HG02973 (cell line): ENCODE data around the gene PRR7.
"Not testable (repeated sequence)": the region's sequence is repeated elsewhere in the genome, so short reads cannot be mapped to it uniquely, and the experiment has no call there.

Experiments used
- ATAC-seq: cut with Tn5 transposase; IDR thresholded peaks from one replicate; pipeline ENCODE4 v1.9.1; 2021; ENCODE audit warnings: moderate library complexity; ENCODE audit not compliant: unreplicated experiment

PRR7 gene

GRCh38 chr5:177479774-177480173 is 33.2 kb downstream of the PRR7 start:
- no peak for ATAC-seq

- ATAC-seq: no peak
Measured at GRCh38 chr5:177482359-177482795, 35.8 kb downstream of the PRR7 start.

DNA sequence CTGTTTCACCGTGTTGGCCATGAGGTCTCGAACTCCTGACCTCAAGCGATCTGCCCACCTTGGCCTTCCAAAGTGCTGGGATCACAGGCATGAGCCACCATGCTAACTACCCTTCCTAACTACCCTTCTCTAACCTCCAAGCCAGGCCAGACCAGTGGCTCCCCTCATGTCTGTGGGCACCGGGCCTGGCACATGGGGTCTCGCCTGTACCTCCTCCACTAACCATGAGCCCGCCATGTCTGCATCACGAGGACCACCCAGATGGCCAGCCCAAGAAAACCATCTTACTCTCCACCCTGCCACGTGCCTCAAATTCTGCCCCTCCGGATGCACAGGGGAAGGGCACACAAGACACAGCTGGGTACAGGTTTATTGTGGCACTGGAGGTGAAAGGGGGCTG is 36.4 kb downstream of the PRR7 start:
- no peak for ATAC-seq

- no peak for ATAC-seq
Measured at GRCh38 chr5:177483994-177484901, 37.6 kb downstream of the PRR7 start.

- ATAC-seq: no peak
Measured at GRCh38 chr5:177484902-177485549, 38.4 kb downstream of the PRR7 start.

GRCh38 chr5:177485753-177486152 is 39.1 kb downstream of the PRR7 start:
- ATAC-seq: not testable (repeated sequence)

- ATAC-seq: no peak
Measured at GRCh38 chr5:177486256-177486655, 39.6 kb downstream of the PRR7 start.

- ATAC-seq: no peak
Measured at GRCh38 chr5:177487144-177487543, 40.5 kb downstream of the PRR7 start.

- ATAC-seq: no peak
Measured at GRCh38 chr5:177487975-177488374, 41.4 kb downstream of the PRR7 start.

- ATAC-seq: no peak
Measured at GRCh38 chr5:177489119-177489716, 42.6 kb downstream of the PRR7 start.

- no peak for ATAC-seq
Measured at GRCh38 chr5:177490311-177490991, 43.8 kb downstream of the PRR7 start.

DNA sequence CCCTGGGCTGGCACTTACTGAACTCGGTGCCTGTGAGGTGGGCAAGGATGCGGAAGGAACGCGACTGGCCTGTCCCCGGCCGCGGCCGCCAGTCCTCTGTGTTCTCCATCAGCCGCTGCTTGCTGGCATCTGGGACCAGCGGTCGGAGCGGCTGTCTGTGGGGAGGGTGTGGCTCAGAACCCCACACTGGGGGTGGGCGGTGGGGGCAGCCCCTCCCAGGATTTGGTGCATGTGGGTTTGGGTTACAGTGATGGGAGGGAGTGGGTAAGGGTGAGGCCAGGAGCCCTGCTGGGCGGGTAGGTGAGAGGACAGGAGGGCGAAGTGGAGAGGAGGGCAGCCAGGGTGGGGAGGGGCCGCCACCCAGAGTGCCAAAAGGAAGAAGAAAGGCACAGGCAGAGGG is 44.4 kb downstream of the PRR7 start:
- ATAC-seq: no peak

GRCh38 chr5:177491429-177491945 is 44.9 kb downstream of the PRR7 start:
- ATAC-seq: no peak

DNA sequence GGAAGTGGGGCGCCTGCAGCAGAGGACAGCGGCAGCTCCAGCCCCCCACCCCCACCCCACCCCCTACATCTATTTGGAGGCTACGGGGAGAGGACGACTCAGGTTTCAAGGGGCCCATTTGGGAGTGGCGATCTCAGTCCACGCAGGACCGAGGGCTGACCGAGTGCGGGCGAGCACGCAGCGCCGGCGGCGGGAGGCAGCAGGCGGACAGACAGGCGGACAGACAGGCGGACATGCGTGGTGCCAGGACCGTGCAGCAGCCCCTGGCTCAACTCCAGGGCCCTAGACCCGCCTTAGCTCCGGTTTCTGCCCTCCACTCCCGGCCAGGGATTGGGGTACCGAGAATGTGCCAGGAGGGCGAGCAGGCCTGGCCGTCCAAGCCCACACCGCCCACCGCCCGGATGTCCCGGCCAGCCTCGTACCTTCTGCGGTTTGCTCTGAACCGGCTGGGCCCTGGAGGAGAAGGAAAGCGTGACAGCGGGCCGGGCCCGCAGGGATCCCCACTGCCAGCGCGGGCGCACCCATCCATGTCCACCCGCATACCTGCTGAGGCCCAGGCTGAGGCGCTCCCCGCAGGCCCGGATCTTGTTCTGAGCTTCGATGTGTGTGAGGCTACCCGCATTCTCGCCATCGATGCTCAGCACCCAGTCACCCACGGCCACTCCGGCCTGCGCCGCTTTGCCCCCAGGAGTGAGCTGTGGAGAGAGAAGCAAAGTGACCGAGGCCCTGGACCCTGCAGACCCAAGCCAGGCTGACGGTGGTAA is 45.6 kb downstream of the PRR7 start:
- no peak for ATAC-seq

- ATAC-seq: no peak
Measured at GRCh38 chr5:177492841-177493240, 46.2 kb downstream of the PRR7 start.

DNA sequence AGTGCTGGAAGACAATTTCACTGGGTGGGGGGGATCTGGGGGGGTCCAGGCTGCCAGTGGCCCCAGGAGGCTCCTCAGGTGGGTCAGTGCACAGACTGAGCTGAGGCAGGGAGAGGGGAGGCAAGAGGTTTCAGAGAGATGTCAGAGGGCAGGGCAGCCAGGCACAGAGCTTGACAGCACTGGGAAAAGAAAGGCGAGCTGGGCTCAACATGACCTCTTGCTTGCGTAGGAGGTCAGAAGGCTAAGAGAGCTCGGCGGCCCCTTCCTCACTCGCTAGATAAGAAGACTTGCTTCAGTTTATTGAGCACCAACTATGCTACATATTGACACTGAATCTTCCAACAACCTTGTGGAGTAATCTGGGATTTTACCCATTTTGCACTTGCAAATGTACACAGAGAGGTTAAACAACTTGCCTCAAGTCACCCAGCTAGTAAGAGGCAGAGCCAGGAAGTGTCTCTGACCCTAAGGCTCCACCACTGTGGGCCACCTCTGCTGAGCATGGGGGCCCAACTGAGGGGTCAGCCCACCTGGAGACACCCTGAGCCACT is 47.3 kb downstream of the PRR7 start:
- ATAC-seq: no peak

- ATAC-seq: no peak
Measured at GRCh38 chr5:177494346-177495195, 48.0 kb downstream of the PRR7 start.

DNA sequence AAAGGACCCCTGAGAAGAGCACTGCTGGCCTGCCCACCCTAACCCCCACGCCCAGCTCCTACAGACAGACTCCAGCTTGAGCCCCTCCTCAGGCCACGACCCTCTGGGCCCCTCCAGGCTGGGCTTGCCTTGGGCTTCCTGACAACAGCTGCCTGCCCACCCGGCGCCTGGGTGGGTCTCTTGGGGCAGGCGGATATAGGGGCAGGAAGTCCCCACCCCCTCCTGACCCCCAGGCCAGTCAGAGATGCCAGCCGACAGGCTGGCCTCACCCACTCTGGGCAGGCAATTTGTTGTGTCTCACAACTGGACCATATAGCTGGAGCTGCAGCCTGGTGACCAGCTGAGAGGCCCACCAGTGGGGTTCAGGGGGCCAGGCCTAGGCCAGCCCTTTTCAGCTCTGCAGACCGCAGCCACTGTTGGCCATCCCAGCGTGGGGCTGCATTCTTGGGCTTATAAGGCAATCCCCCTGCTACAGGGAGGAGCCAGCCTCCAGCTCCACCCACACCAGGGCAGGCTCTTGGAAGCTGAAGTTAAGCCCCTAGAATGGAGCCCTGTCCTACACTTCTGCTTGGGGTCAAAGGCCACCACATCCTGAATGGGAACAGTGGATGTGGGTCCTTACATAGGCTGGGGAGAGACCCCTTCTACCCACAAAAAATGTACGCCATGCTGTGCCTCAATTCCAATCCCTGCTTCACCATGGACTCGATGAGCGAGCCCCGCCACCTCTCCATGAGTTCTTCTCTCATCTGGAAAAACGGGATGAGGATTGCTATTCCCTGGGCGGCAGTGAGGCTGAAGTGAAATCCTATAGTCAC is 48.8 kb downstream of the PRR7 start:
- ATAC-seq: no peak
